NK-92 treated with Interleukin-12 subunit alpha and Interleukin-12 subunit beta, amount 100 ng/mL, for 24 hours (cell line): ENCODE results near the gene PACS1.

Experiments
- DNase-seq: peaks from one replicate; lab custom pipeline; 2025; lab: John Stamatoyannopoulos, UW

PACS1 gene

GRCh38 chr11:66184728-66185127 lies 114.7 kb downstream of the PACS1 start:
- DNase-seq = no peak

- no peak for DNase-seq
Observed at GRCh38 chr11:66186470-66186869, 116.4 kb downstream of the PACS1 start.

GRCh38 chr11:66187453-66187852 lies 117.4 kb downstream of the PACS1 start:
- DNase-seq = no peak

- no peak for DNase-seq
Observed at GRCh38 chr11:66188580-66188979, 118.5 kb downstream of the PACS1 start.

GRCh38 chr11:66189031-66189745 lies 119.1 kb downstream of the PACS1 start:
- no peak for DNase-seq

- DNase-seq = no peak
Observed at GRCh38 chr11:66190786-66191185, 120.7 kb downstream of the PACS1 start.

- no peak for DNase-seq
Observed at GRCh38 chr11:66192181-66192863, 122.2 kb downstream of the PACS1 start.

GRCh38 chr11:66194391-66194790 lies 124.3 kb downstream of the PACS1 start:
- no peak for DNase-seq

- DNase-seq = no peak
Observed at GRCh38 chr11:66195867-66196266, 125.8 kb downstream of the PACS1 start.

- DNase-seq = no peak
Observed at GRCh38 chr11:66203847-66204246, 133.8 kb downstream of the PACS1 start.

- no peak for DNase-seq
Observed at GRCh38 chr11:66204412-66204811, 134.3 kb downstream of the PACS1 start.

- DNase-seq = no peak
Observed at GRCh38 chr11:66207816-66208215, 137.7 kb downstream of the PACS1 start.

GRCh38 chr11:66211100-66211499 lies 141.0 kb downstream of the PACS1 start:
- DNase-seq = no peak

GRCh38 chr11:66216911-66217310 lies 146.8 kb downstream of the PACS1 start:
- DNase-seq = no peak

- DNase-seq = no peak
Observed at GRCh38 chr11:66218036-66218435, 148.0 kb downstream of the PACS1 start.

- no peak for DNase-seq
Observed at GRCh38 chr11:66218846-66219620, 149.0 kb downstream of the PACS1 start.

- DNase-seq = no peak
Observed at GRCh38 chr11:66219846-66220565, 149.9 kb downstream of the PACS1 start.

- no peak for DNase-seq
Observed at GRCh38 chr11:66220566-66220935, 150.5 kb downstream of the PACS1 start.

GRCh38 chr11:66221012-66221411 lies 150.9 kb downstream of the PACS1 start:
- no peak for DNase-seq

- DNase-seq = no peak
Observed at GRCh38 chr11:66221726-66222236, 151.7 kb downstream of the PACS1 start.

GRCh38 chr11:66222358-66223149 lies 152.5 kb downstream of the PACS1 start:
- peak; percentile 72 for DNase-seq
